Hepatocyte (in vitro differentiated cells): Measurements from ENCODE around the gene RAB3C. TPM values are rescaled to one million over a fixed set of nuclear protein-coding genes. Genes with fewer than 3 reads are reported as not detected.
"Not testable (repeated sequence)": the region's sequence is repeated elsewhere in the genome, so short reads cannot be mapped to it uniquely, and the experiment has no call there.

Source experiments
- DNase-seq: peaks from one replicate; pipeline ENCODE4 v3.0.0-alpha.2; 2016; ENCODE audit warnings: low spot score
- H2AFZ ChIP-seq: fragments of 200-600 bp; sonication (generic); 2 replicates; pipeline ENCODE4 v1.6.0; 2016; ENCODE audit warnings: antibody characterized with exemption, mild to moderate bottlenecking
- H3K27ac ChIP-seq: fragments of 200-600 bp; sonication (generic); 2 replicates; pipeline ENCODE4 v1.5.1; 2016; ENCODE audit warnings: mild to moderate bottlenecking
- H3K27me3 ChIP-seq: fragments of 200-600 bp; sonication (generic); 2 replicates; pipeline ENCODE4 v1.6.1; 2016
- H3K36me3 ChIP-seq: fragments of 200-600 bp; sonication (generic); replicated peaks from 2 replicates; pipeline ENCODE4 v1.5.1; 2016; ENCODE audit warnings: low read depth; ENCODE audit not compliant: insufficient read depth
- H3K4me1 ChIP-seq: fragments of 200-600 bp; sonication (generic); 2 replicates; pipeline ENCODE4 v1.5.1; 2016; ENCODE audit warnings: mild to moderate bottlenecking, moderate library complexity; ENCODE audit not compliant: insufficient read depth
- H3K4me2 ChIP-seq: fragments of 200-600 bp; sonication (generic); 2 replicates; pipeline ENCODE4 v1.6.0; 2016
- H3K4me3 ChIP-seq: fragments of 200-600 bp; sonication (generic); 2 replicates; pipeline ENCODE4 v1.5.1; 2016; ENCODE audit warnings: mild to moderate bottlenecking
- H3K79me2 ChIP-seq: fragments of 200-600 bp; sonication (generic); 2 replicates; pipeline ENCODE4 v1.6.0; 2017; ENCODE audit warnings: mild to moderate bottlenecking
- H3K9me2 ChIP-seq: fragments of 200-600 bp; sonication (generic); replicated peaks from 2 replicates; pipeline ENCODE4 v1.6.0; 2017; ENCODE audit warnings: mild to moderate bottlenecking; ENCODE audit not compliant: insufficient read depth
- H3K9me3 ChIP-seq: fragments of 200-600 bp; sonication (generic); 2 replicates; pipeline ENCODE4 v1.5.1; 2016; ENCODE audit warnings: low read depth, mild to moderate bottlenecking
- H4K20me1 ChIP-seq: fragments of 200-600 bp; sonication (generic); 2 replicates; pipeline ENCODE4 v1.6.0; 2016; ENCODE audit warnings: mild to moderate bottlenecking; ENCODE audit not compliant: insufficient read depth, poor library complexity, severe bottlenecking
- CTCF ChIP-seq: fragments of 200-600 bp; sonication (generic); IDR thresholded peaks from 2 replicates; pipeline ENCODE4 v1.5.1; 2016; ENCODE audit warnings: antibody characterized with exemption, mild to moderate bottlenecking; ENCODE audit not compliant: poor library complexity
- EZH2 ChIP-seq: fragments of 200-600 bp; sonication (generic); IDR thresholded peaks from 2 replicates; pipeline ENCODE4 v1.6.1; 2016; ENCODE audit warnings: antibody characterized with exemption, mild to moderate bottlenecking, borderline replicate concordance
- EZH2phosphoT487 ChIP-seq: fragments of 200-600 bp; sonication (generic); IDR thresholded peaks from one replicate; pipeline ENCODE4 v1.6.1; 2018; ENCODE audit warnings: antibody characterized with exemption, mild to moderate bottlenecking, low read depth, moderate library complexity; ENCODE audit not compliant: unreplicated experiment, severe bottlenecking
- WGBS: methylation state at CpG from one replicate; pipeline ENCODE4 v1.1.6; 2016; ENCODE audit warnings: low lambda C conversion rate; ENCODE audit errors: missing lambda C conversion rate; 5-methylcytosine and 5-hydroxymethylcytosine counted together
- polyA plus RNA-seq: library from polyadenylated mRNA; unstranded; fragments of >200 nt; fragmentation: Nextera tagmentation; extraction: Ambion mirVana; gene quantifications from 2 replicates; pipeline ENCODE4 v1.2.1, GENCODE V29; 2016
- total RNA-seq: library from RNA; depleted of rRNA; stranded (reverse); fragments of >200 nt; gene quantifications from 2 replicates; pipeline ENCODE4 v1.2.3, GENCODE V29; 2014

The RAB3C gene
- total and polyA plus RNA-seq, 2 experiments from 2014 or later: 5.2 to 6.4 TPM

DNA sequence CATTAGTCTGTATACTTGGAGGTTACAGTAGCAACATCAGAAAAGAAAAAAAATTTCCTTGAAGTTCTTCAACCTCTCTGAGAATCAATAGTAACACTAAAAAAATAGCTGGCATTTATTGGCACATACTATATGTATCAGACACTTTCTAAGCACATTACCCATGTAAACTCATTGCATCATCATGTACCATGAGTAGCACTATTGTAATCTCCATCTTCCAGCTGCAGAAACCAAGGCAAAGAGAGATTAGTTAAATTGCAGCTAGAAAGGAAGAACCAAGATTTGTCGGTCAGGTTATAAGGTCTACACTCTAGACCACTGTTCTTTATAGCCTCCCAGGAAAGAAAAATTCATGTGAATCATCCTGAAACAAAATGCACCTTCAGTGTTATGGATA, 31.4 kb upstream of the RAB3C start:
- Histone ChIP-seq H2AFZ (no peak overlapping the region), H3K36me3 (no peaks in the 10 kb centered on the region), H3K4me1 (no peaks in the 10 kb centered on the region), H3K79me2 (no peaks in the 10 kb centered on the region), H4K20me1 (no peaks in the 10 kb centered on the region), H3K27me3 (no peaks in the 10 kb centered on the region), H3K4me2 (no peak overlapping the region), H3K9me3 (no peaks in the 10 kb centered on the region), H3K9me2 (no peaks in the 10 kb centered on the region), H3K4me3 (no peak overlapping the region), H3K27ac (no peak overlapping the region)
- TF ChIP-seq EZH2phosphoT487 (no peak), EZH2 (no peak), CTCF (no peak)
- no peak for DNase-seq
- 97% methylated on average over 1 of the region's 1 CpG for WGBS

DNA sequence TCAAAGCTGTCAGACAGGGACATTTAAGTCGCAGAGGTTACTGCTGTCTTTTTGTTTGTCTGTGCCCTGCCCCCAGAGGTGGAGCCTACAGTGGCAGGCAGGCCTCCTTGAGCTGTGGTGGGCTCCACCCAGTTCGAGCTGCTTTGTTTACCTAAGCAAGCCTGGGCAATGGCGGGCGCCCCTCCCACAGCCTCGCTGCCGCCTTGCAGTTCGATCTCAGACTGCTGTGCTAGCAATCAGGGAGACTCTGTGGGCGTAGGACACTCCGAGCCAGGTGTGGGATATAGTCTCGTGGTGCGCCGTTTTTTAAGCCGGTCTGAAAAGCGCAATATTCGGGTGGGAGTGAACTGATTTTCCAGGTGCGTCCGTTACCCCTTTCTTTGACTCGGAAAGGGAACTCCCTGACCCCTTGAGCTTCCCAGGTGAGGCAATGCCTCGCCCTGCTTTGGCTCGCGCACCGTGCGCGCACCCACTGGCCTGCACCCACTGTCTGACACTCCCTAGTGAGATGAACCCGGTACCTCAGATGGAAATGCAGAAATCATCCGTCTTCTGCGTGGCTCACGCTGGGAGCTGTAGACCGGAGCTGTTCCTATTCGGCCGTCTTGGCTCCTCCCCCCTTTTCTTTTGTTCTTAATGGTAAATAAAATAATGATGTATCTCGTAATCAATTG, 25.1 kb upstream of the RAB3C start:
- not testable (repeated sequence) for H3K4me1 ChIP-seq, H3K9me3 ChIP-seq, H3K9me2 ChIP-seq, H3K27me3 ChIP-seq, H4K20me1 ChIP-seq, H3K27ac ChIP-seq, H3K36me3 ChIP-seq, DNase-seq, H2AFZ ChIP-seq, H3K79me2 ChIP-seq, H3K4me2 ChIP-seq, H3K4me3 ChIP-seq
- 79% methylated on average over 24 of the region's 32 CpGs for WGBS

- H3K9me3 ChIP-seq, H3K4me3 ChIP-seq, DNase-seq, H4K20me1 ChIP-seq, H2AFZ ChIP-seq, H3K36me3 ChIP-seq, H3K4me2 ChIP-seq, H3K4me1 ChIP-seq, H3K27me3 ChIP-seq, H3K9me2 ChIP-seq, H3K79me2 ChIP-seq, H3K27ac ChIP-seq: not testable (repeated sequence)
- 93% methylated on average over 20 of the region's 33 CpGs for WGBS
Measured at GRCh38 chr5:58563016-58563700, 19.7 kb upstream of the RAB3C start.

GRCh38 chr5:58564043-58564832, 18.6 kb upstream of the RAB3C start:
- not testable (repeated sequence) for H3K4me3 ChIP-seq, H3K27ac ChIP-seq, H4K20me1 ChIP-seq, H3K79me2 ChIP-seq, H3K9me2 ChIP-seq, DNase-seq, H3K4me1 ChIP-seq, H2AFZ ChIP-seq, H3K9me3 ChIP-seq, H3K27me3 ChIP-seq, H3K36me3 ChIP-seq, H3K4me2 ChIP-seq
- WGBS: 97% methylated on average over 19 of the region's 39 CpGs

DNA sequence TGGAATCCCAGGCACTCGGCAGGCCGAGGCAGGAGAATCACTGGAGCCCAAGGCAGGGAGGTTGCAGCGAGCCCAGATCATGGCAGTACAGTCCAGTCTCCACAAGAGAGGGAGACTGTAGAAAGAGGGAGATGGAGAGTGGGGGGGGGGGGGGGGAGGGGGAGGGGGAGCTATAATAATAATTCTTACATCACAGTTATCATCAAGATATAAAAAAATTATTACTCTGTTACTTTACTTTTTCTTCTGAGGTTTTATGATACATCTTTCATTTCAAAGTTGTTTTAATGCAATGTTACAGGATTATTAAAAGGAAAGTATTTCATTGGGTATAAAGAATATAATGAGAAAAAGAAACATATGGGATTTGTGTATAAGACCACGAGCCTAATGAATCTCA, 17.8 kb upstream of the RAB3C start:
- H3K9me2 ChIP-seq: no peaks in the 10 kb centered on the region
- H2AFZ ChIP-seq: no peak overlapping the region
- no peaks in the 10 kb centered on the region for H3K36me3 ChIP-seq
- H3K27ac ChIP-seq: no peak overlapping the region
- TF ChIP-seq CTCF (no peak), EZH2 (no peak), EZH2phosphoT487 (no peak)
- no peaks in the 10 kb centered on the region for H3K9me3 ChIP-seq
- DNase-seq: no peak
- no peak overlapping the region for H3K4me2 ChIP-seq
- no peaks in the 10 kb centered on the region for H3K27me3 ChIP-seq
- H4K20me1 ChIP-seq: no peaks in the 10 kb centered on the region
- no peak overlapping the region for H3K4me3 ChIP-seq
- no peaks in the 10 kb centered on the region for H3K79me2 ChIP-seq
- WGBS: 95% methylated on average over 4 of the region's 4 CpGs
- H3K4me1 ChIP-seq: no peaks in the 10 kb centered on the region
